Parathyroid adenoma (tissue), 2 donors: ENCODE data around the gene EDC3.

Source experiments
- H2AFZ ChIP-seq: fragments of 300-600 bp; sonication (generic); one replicate; pipeline ENCODE4 v1.7.0; 2017; ENCODE audit warnings: antibody characterized with exemption, mild to moderate bottlenecking
- H3K27ac ChIP-seq: fragments of 300-600 bp; sonication (generic); one replicate; pipeline ENCODE4 v1.7.0; 2017
- H3K27me3 ChIP-seq: fragments of 300-600 bp; sonication (generic); one replicate; pipeline ENCODE4 v1.7.0; 2017; ENCODE audit warnings: low read length; ENCODE audit not compliant: control insufficient read depth, insufficient read depth
- H3K36me3 ChIP-seq: fragments of 300-600 bp; sonication (generic); one replicate; pipeline ENCODE4 v1.7.0; 2017; ENCODE audit warnings: low read length; ENCODE audit not compliant: control insufficient read depth, insufficient read depth
- H3K4me1 ChIP-seq: fragments of 300-600 bp; sonication (generic); one replicate; pipeline ENCODE4 v1.7.0; 2017; ENCODE audit warnings: control low read depth
- H3K4me2 ChIP-seq: fragments of 300-600 bp; sonication (generic); one replicate; pipeline ENCODE4 v1.7.0; 2017; ENCODE audit warnings: low read length
- H3K4me3 ChIP-seq: fragments of 300-600 bp; sonication (generic); one replicate; pipeline ENCODE4 v1.7.0; 2017; ENCODE audit warnings: low read depth, low read length
- H3K79me2 ChIP-seq: fragments of 300-600 bp; sonication (generic); one replicate; pipeline ENCODE4 v1.7.0; 2017; ENCODE audit warnings: control low read depth
- H3K9ac ChIP-seq: fragments of 300-600 bp; sonication (generic); one replicate; pipeline ENCODE4 v1.7.0; 2017; ENCODE audit warnings: mild to moderate bottlenecking
- H3K9me3 ChIP-seq: fragments of 300-600 bp; sonication (generic); one replicate; pipeline ENCODE4 v1.7.0; 2017; ENCODE audit warnings: low read length; ENCODE audit not compliant: control insufficient read depth
- TF ChIP-seq, protein P1 (sequence below): fragments of 300-600 bp; sonication (generic); IDR thresholded peaks from one replicate; pipeline ENCODE4 v1.7.0; 2017; ENCODE audit warnings: antibody characterized with exemption, mild to moderate bottlenecking
- donor health status: primary hyperparathyroidism.

The EDC3 gene

DNA sequence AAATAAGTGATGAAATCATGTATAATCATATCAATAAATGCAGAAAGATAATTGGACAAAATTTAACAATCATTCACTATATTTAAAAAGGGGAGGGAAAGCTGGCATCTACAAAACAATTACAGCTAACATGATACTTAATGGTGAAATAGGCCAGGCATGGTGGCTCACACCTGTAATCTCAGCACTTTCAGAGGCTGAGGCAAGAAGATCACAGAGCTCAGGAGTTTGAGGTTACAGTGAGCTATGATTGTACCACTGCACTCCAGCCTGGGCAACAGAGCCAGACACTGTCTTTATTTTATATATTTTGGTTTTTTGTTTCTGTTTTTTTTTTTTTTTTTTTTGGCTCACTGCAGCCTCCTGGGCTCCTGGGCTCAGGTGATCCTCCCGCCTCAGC, 12.1 kb downstream of the EDC3 start:
- no peaks in the 10 kb centered on the region for H3K27me3 ChIP-seq
- H3K4me1 ChIP-seq: no peaks in the 10 kb centered on the region
- H3K27ac ChIP-seq: no peak overlapping the region
- H3K36me3 ChIP-seq: no peaks in the 10 kb centered on the region
- no peak overlapping the region for H3K4me3 ChIP-seq
- TF ChIP-seq, protein P1, sequence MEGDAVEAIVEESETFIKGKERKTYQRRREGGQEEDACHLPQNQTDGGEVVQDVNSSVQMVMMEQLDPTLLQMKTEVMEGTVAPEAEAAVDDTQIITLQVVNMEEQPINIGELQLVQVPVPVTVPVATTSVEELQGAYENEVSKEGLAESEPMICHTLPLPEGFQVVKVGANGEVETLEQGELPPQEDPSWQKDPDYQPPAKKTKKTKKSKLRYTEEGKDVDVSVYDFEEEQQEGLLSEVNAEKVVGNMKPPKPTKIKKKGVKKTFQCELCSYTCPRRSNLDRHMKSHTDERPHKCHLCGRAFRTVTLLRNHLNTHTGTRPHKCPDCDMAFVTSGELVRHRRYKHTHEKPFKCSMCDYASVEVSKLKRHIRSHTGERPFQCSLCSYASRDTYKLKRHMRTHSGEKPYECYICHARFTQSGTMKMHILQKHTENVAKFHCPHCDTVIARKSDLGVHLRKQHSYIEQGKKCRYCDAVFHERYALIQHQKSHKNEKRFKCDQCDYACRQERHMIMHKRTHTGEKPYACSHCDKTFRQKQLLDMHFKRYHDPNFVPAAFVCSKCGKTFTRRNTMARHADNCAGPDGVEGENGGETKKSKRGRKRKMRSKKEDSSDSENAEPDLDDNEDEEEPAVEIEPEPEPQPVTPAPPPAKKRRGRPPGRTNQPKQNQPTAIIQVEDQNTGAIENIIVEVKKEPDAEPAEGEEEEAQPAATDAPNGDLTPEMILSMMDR: no peak
- no peaks in the 10 kb centered on the region for H3K9me3 ChIP-seq
- no peak overlapping the region for H2AFZ ChIP-seq
- peaks cover 2% of the 10 kb centered on the region for H3K79me2 ChIP-seq
- H3K9ac ChIP-seq: no peak overlapping the region
- no peak overlapping the region for H3K4me2 ChIP-seq

GRCh38 chr15:74682954-74683353, 12.9 kb downstream of the EDC3 start:
- no peaks in the 10 kb centered on the region for H3K4me1 ChIP-seq
- H3K79me2 ChIP-seq: peaks cover 2% of the 10 kb centered on the region
- H3K4me3 ChIP-seq: no peak overlapping the region
- H3K27me3 ChIP-seq: no peaks in the 10 kb centered on the region
- TF ChIP-seq, protein P1: no peak
- no peaks in the 10 kb centered on the region for H3K36me3 ChIP-seq
- H3K9ac ChIP-seq: no peak overlapping the region
- no peak overlapping the region for H3K4me2 ChIP-seq
- H3K27ac ChIP-seq: no peak overlapping the region
- no peaks in the 10 kb centered on the region for H3K9me3 ChIP-seq
- H2AFZ ChIP-seq: no peak overlapping the region

DNA sequence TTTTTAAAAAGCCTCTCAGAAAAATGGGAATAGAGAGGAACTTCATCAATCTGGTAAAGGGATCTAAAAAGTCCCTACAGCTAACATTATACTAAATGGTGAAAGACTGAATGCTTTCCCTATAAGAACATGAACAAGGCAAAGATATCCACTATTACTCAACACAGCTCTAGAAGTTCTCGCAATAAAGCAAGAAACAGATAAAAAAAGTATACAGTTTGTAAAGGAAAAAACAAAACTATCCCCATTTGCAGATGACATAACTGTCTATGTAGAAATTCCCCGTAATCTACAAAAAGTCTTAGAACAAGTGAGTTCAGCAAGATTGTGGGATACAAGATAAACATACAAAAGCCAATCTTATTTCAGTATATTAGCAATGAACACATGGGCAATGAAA, 15.4 kb downstream of the EDC3 start:
- Histone ChIP-seq H3K27me3 (no peaks in the 10 kb centered on the region), H2AFZ (no peak overlapping the region), H3K9ac (no peak overlapping the region), H3K27ac (no peak overlapping the region), H3K4me3 (no peak overlapping the region), H3K4me1 (no peaks in the 10 kb centered on the region), H3K9me3 (no peaks in the 10 kb centered on the region), H3K36me3 (no peaks in the 10 kb centered on the region), H3K4me2 (no peak overlapping the region), H3K79me2 (peaks cover 2% of the 10 kb centered on the region)
- TF ChIP-seq, protein P1: no peak

- no peak overlapping the region for H3K4me3 ChIP-seq
- no peaks in the 10 kb centered on the region for H3K4me1 ChIP-seq
- H3K79me2 ChIP-seq: no peaks in the 10 kb centered on the region
- TF ChIP-seq, protein P1: no peak
- no peaks in the 10 kb centered on the region for H3K9me3 ChIP-seq
- no peak overlapping the region for H3K9ac ChIP-seq
- H2AFZ ChIP-seq: no peak overlapping the region
- no peaks in the 10 kb centered on the region for H3K27me3 ChIP-seq
- H3K27ac ChIP-seq: no peak overlapping the region
- H3K36me3 ChIP-seq: no peaks in the 10 kb centered on the region
- H3K4me2 ChIP-seq: no peak overlapping the region
Observed at GRCh38 chr15:74676801-74677200, 19.0 kb downstream of the EDC3 start.

- Histone ChIP-seq H3K4me1 (no peaks in the 10 kb centered on the region), H3K9me3 (no peaks in the 10 kb centered on the region), H3K4me2 (no peak overlapping the region), H2AFZ (no peak overlapping the region), H3K36me3 (no peaks in the 10 kb centered on the region), H3K4me3 (no peak overlapping the region), H3K27ac (no peak overlapping the region), H3K27me3 (no peaks in the 10 kb centered on the region), H3K79me2 (no peaks in the 10 kb centered on the region), H3K9ac (no peak overlapping the region)
- TF ChIP-seq, protein P1: no peak
Observed at GRCh38 chr15:74674161-74674560, 21.7 kb downstream of the EDC3 start.
